GM21619 (cell line): ENCODE data around the gene QSOX2.

Experiments used
- ATAC-seq: cut with Tn5 transposase; IDR thresholded peaks from one replicate; pipeline ENCODE4 v1.9.1; 2021; ENCODE audit not compliant: unreplicated experiment

Gene QSOX2

DNA sequence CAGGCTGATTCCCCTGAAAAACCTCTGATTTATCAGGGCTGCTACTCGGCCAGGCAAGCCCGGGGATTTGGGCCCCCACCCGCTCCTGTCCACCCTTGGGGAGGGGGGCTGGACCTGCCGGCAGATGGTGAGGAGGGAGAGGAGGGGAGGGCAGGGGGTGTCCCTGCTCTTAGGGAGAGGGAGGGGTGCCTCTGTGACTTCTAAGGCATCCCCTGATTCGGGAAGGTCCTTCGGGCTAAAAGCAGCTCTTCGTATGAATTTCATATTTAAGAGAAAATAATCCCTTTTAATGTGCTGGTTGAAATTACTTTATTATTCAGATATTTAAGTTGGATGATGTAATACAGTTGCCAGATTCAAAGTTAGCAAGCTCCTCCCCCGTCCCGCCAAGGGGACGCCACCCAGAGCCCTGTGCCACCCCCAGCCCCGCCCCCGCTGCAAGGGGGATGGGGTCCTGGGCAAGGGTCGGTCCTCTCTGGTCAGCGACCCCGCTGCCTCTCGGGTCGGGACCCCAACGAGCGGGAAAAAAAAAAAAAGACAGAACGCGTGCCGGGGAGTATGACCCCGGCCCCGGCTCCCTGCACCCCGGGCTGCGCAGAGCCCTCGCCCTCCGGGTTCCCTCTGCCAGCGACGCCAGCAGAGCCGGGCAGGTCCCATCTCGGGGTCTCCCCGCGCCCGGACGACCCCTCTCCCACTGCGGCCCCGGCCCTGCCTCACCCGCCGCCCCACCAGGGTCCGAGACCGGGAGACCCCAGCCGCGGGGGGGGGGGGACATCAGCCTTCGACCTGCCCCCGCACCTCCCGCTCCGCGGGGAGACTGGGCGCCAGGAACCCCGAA, 53.1 kb downstream of the QSOX2 start:
- no peak for ATAC-seq

- no peak for ATAC-seq
Measured at GRCh38 chr9:136191960-136192286, 53.7 kb downstream of the QSOX2 start.

DNA sequence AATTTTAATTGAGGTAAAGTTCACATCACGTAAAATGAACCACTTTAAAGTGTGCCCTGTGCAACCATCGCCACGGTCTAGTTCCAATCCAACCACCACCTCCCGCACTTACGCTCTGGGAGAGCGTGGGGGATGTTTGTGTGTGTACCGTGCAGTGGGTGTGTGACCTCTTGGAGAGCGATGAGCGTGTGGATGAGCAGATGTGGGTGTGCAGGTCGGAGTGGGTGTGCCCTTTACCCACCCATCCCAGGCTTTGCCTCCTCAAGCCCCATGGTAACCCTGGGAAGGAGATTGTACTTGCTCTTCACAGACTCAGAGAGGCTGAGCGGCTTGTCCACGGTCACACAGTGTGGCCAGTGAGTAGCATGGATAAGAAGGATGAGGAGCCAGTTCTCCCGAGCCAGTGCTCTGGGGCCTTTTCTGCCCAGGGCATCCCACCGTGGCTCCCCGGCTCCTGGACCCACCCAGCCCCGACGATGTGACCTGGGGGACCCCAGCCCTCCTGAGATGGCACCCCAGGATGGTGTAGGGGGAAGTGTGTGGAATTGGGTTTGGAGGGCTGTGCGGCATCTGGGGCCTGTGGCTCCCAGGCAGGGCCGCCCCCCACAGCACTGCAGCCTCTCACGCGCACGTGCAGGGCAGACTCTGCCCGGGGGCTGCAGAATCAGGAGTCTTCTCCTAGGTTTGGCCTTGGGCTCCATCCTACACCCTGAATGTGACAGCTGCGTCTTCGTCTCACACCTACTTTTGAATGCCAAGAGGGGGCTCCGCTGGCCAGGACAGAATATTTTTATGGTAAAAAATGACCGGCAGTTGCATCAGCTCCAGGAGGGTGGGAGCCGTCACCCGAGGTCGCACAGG, 54.3 kb downstream of the QSOX2 start:
- ATAC-seq = no peak

DNA sequence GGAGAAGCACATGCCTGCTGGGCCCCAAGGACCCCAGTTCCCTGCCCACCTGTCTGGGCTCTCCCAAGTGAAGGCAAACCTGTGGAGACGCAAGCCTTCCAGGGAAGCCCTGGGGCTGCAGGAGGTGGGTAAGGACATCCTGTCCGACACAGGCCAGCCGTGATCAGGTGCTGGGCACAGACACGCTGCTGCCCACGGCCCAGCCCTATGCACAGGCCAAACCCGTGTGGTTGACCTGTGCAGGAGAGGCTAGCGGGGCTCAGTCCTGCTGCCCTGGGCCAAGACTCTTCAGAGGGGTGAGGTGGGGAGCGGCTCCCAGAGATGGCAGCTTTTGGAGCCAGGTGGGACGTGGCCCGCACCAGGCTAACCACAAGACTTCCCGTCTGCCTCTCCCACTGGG, 55.0 kb downstream of the QSOX2 start:
- ATAC-seq = no peak

- no peak for ATAC-seq
Measured at GRCh38 chr9:136190237-136190601, 55.4 kb downstream of the QSOX2 start.

- ATAC-seq = no peak
Measured at GRCh38 chr9:136189394-136190236, 56.0 kb downstream of the QSOX2 start.

DNA sequence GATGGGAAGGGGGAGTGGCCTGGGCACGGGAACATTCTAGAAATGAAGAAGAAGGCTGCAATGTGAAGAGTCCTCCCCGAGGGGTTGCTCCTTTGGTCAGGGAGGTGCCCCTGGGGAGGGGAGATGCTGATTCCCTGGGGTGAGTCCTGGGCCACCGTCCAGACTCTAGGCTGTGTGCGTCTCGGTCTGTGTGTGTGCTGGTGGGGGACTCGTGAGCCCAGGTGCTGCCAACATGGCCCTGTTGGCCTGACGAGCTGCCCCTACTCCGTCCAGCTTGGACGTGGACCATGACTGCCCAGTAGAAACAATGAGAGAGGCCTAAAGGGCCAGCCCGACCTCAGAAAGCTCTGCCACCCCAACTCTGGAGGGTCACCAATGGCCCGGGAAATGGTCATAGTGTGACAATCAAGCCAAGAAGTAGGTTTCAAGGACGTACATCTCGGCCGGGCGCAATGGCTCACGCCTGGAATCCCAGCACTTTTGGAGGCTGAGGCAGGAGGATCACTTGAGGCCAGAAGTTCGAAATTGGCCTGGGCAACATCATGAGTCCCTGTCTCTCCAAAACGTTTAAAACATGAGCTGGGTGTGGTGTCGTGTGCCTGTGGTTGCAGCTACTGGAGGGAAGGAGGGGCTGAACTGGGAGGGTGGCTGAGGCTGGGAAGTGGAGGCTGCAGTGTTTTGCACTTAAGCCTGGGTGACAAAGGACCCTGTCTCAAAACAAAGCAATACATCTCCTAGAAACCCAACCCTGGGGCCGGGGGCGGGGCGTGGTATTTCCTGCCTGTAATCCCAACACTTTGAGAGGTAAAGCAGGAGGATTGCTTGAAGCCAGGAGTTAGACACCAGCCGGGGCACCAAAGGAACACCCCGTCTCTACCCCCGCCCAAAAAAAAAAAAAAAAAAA, 57.7 kb downstream of the QSOX2 start:
- ATAC-seq = no peak

DNA sequence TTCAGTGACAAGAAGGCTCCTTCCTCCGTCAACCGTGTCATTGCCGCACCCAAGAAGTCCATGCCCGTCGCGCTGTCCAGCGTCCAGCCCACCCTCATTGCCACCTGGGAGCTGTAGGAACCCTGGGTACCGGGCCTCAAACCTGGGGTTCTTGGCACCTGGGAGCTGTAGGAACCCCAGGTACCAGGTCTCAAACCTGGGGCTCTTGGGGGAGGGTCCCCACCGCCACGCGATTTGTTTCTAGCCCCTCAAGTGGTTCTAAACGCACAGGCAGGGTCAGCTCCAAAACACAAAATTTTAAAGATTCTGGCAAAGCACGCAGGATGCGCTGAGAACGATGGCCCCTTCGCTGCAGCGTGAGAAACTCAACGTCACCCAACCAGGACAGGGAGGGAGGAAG, 58.4 kb downstream of the QSOX2 start:
- ATAC-seq = no peak

- ATAC-seq = no peak
Measured at GRCh38 chr9:136186386-136186785, 59.2 kb downstream of the QSOX2 start.

- ATAC-seq = no peak
Measured at GRCh38 chr9:136185596-136186366, 59.8 kb downstream of the QSOX2 start.

DNA sequence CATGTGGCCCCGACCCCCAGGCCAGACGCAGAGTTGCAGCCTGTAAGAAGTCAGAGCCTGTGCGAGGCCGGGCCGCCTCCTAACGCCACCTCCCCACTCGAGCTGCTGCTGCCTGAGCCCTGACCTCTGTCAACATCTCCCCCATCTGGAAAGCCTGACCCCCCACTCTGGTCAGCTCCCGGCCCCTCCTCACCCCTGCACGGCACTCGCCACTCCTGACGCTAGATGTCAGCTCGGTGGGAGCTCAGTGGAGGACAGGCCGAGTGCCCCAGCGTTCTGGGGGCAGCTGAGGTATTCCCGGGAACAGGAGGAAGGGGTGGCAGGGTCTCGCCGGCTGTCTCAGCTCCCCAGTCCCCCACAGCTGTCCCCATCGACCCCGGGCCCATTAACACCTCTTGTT, 60.5 kb downstream of the QSOX2 start:
- no peak for ATAC-seq

GRCh38 chr9:136182850-136183422, 62.7 kb downstream of the QSOX2 start:
- ATAC-seq = no peak

GRCh38 chr9:136182420-136182787, 63.2 kb downstream of the QSOX2 start:
- ATAC-seq = no peak

DNA sequence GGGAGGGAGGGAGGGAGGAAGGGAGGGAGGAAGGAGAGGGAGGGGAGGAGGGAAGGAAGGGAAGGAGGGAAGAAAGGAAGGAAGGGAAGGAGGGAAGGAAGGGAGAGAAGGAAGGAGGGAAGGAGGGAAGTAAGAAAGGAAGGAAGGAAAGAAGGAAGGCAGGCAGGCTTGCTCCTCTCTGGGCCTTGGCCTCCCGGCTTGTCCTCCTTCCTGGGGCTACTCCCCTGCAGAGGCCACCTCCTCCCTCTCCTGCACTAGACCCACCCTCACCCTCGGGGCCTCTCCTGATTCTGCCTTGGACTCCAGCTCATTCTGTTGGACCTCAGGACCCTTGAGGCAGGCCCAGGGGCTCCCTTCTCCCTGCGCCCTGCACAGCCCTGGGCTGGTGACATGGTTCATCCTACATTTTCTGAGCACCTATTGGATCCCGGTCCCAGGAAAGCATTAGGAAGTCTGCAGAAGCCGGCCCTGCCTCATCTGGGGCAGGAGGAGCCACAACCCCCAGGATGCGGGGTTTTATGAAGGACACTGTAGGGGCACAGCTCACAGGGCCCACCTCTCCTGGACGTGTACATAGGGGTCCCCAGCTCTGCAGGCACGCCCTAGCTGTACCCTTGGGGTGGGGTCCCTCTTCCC, 63.7 kb downstream of the QSOX2 start:
- ATAC-seq = no peak

DNA sequence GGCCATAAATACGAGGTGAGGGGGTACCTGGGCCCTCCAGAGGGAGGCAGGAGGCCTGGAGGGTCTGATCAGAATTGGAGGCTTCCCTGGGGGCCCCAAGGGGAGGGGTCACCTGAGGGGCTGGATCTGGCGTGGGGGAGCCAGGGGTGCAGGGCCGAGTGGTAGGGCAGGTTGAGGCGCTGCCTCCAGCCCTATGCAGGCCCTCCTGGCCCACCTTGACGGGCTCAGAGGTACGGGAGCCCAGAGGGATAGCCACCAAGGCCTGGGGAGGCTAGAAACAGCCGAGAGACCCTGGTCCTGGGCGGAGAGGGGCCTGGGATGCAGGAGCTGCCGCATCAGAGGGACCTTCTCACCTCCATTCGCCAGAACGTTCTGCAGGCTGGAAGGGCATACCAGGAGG, 65.0 kb downstream of the QSOX2 start:
- ATAC-seq = no peak

DNA sequence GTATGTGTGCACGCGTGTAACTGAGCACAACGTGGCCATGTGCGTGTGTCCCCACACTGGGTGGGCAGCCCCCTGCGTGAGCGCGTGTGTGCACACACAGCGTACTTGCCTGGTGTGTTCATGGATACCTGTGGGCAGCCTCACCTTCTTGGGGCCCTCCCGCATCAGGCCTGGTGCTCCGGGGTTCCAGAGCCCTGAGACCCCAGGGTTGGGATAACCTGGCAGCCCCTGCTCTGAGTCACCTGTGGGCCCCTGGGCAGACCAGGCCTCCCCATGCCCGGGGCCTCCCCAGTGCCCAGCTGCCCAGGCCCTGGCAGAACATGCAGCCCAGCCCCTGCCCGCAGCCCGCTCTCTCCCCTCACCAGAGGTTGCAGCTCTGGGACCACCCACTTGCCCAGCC, 65.9 kb downstream of the QSOX2 start:
- ATAC-seq = no peak

- no peak for ATAC-seq
Measured at GRCh38 chr9:136179101-136179616, 66.5 kb downstream of the QSOX2 start.

DNA sequence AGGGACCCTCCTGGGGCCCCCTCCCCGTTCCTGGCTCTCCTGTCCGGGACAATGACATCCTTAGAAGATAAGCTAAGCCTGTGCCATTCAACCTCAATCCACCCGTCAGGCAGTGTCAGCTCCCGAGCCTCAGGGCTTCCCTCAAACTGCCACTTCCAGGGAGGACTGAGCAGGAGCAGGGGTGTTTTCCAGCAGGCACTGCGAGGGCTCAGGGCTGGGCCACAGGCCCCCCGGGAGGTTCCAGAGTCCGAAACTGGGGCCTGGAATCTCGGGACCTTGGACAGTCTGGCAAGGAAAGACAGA, 66.9 kb downstream of the QSOX2 start:
- no peak for ATAC-seq
